K562 (cell line): ENCODE results near the gene RIPOR2. TPM values are rescaled to one million over a fixed set of nuclear protein-coding genes. Genes with fewer than 3 reads are reported as not detected.
A peak's percentile ranks its signal among the peaks of the same experiment; 100 is the strongest.

Source experiments
- ATAC-seq: fragments of 200-7000 bp; cut with Tn5 transposase; 3 replicates; pipeline ENCODE4 v1.9.1; 2020; ENCODE audit warnings: moderate library complexity
- BruUV-seq: library from RNA; stranded (reverse); fragments of 400-500 nt; replicated peaks from 2 replicates; lab custom pipeline; 2021; lab: Mats Ljungman, UMichigan
- CTCF ChIA-PET: fragments of 300-600 bp; formaldehyde crosslinking; extraction: SDS; loops from one replicate; lab custom pipeline; 2021; ENCODE audit warnings: low intra/inter-chr PET ratio; lab: Yijun Ruan, JAX
- POLR2A ChIA-PET: fragments of 300-600, 350-650 bp; sonication (Branson Sonifier 250); formaldehyde crosslinking; extraction: SDS; loops from one replicate; lab custom pipeline; 2021; ENCODE audit warnings: antibody characterized with exemption, inconsistent platforms; lab: Yijun Ruan, JAX
- DNase-seq, 4 experiments: peaks; one replicate each; pipeline versions ENCODE4 v3.0.0 to v3.0.0-alpha.2; 2011 to 2018; ENCODE audit warnings: low spot score in 3 of 4, mixed read lengths in 3 of 4; ENCODE audit errors: extremely low read depth in 1 of 4
- FAIRE-seq: peaks from 2 replicates; lab custom pipeline; 2011; peaks lifted over from hg19 to GRCh38; lab: Jason Lieb, UNC
- H2AFZ ChIP-seq: 2 replicates; pipeline ENCODE4 v1.6.0; 2011; ENCODE audit warnings: low read depth, low read length, control low read depth, inconsistent platforms
- H3K27ac ChIP-seq: fragments of 200-600 bp; 3 replicates; pipeline ENCODE4 v1.8.0; 2011; ENCODE audit warnings: low read depth, mild to moderate bottlenecking, control low read depth, inconsistent platforms, low read length, moderate library complexity, mixed read lengths; ENCODE audit errors: extremely low read depth
- H3K27me3 ChIP-seq, 2 experiments: fragments of 300-600 bp in 1 of 2; 2 replicates in 1 of 2; 3 replicates in 1 of 2; pipeline versions ENCODE4 v1.6.0 to v1.8.0; 2011; ENCODE audit warnings: inconsistent platforms in 2 of 2, low read length in 2 of 2, mild to moderate bottlenecking in 1 of 2, mixed read lengths in 1 of 2, moderate library complexity in 1 of 2; ENCODE audit not compliant: control insufficient read depth in 2 of 2, insufficient read depth in 2 of 2
- H3K36me3 ChIP-seq: fragments of 300-600 bp; 3 replicates; pipeline ENCODE4 v1.8.0; 2011; ENCODE audit warnings: mild to moderate bottlenecking, low read length, inconsistent platforms; ENCODE audit not compliant: control insufficient read depth, insufficient read depth
- H3K4me1 ChIP-seq, 2 experiments: fragments of 200-600 bp in 1 of 2; replicated peaks in 1 of 2; 2 replicates in 1 of 2; 3 replicates in 1 of 2; pipeline versions ENCODE4 v1.5.1 to v1.8.0; 2011; ENCODE audit warnings: inconsistent platforms in 2 of 2, low read length in 2 of 2, mild to moderate bottlenecking in 1 of 2, mixed read lengths in 1 of 2, moderate library complexity in 1 of 2; ENCODE audit not compliant: control insufficient read depth in 2 of 2, insufficient read depth in 2 of 2
- H3K4me2 ChIP-seq: 2 replicates; pipeline ENCODE4 v1.6.1; 2011; ENCODE audit warnings: low read length, control low read depth, inconsistent platforms, mixed read lengths; ENCODE audit not compliant: insufficient read depth
- H3K4me3 ChIP-seq: fragments of 200-600 bp; sonication (generic), shearing (Covaris generic); 2 replicates; pipeline ENCODE4 v1.5.1; 2016; ENCODE audit warnings: control low read depth, inconsistent platforms
- H3K79me2 ChIP-seq: fragments of 200-600 bp; 3 replicates; pipeline ENCODE4 v1.8.0; 2011; ENCODE audit warnings: low read length, inconsistent platforms; ENCODE audit not compliant: control insufficient read depth, insufficient read depth
- H3K9ac ChIP-seq, 2 experiments: 2 replicates each; pipeline versions ENCODE4 v1.6.0 to v1.6.1; 2011; ENCODE audit warnings: low read depth in 2 of 2, low read length in 2 of 2, control low read depth in 1 of 2, inconsistent platforms in 1 of 2, mild to moderate bottlenecking in 1 of 2, mixed read lengths in 1 of 2; ENCODE audit not compliant: insufficient read depth in 1 of 2
- H3K9me1 ChIP-seq: one replicate; pipeline ENCODE4 v1.6.0; 2011; ENCODE audit warnings: inconsistent platforms, mild to moderate bottlenecking, low read length, moderate library complexity; ENCODE audit not compliant: control insufficient read depth, insufficient read depth
- H3K9me3 ChIP-seq: replicated peaks from 2 replicates; pipeline ENCODE4 v1.5.1; 2011; ENCODE audit warnings: low read depth, low read length, inconsistent platforms; ENCODE audit not compliant: control insufficient read depth, insufficient read depth
- H4K20me1 ChIP-seq: replicated peaks from 2 replicates; pipeline ENCODE4 v1.6.1; 2011; ENCODE audit warnings: low read length, inconsistent platforms, mixed read lengths; ENCODE audit not compliant: control insufficient read depth, insufficient read depth
- BRF1 ChIP-seq: IDR thresholded peaks from 3 replicates; pipeline ENCODE4 v1.6.1; 2011; ENCODE audit warnings: borderline replicate concordance, mild to moderate bottlenecking; ENCODE audit not compliant: insufficient read length; ENCODE audit errors: extremely low read depth
- CHD1 ChIP-seq: fragments of 200-600 bp; sonication (generic); IDR thresholded peaks from one replicate; pipeline ENCODE4 v1.6.1; 2012; ENCODE audit warnings: mild to moderate bottlenecking, moderate library complexity, low read length, inconsistent platforms
- NRF1 ChIP-seq, 2 experiments: fragments of 450-650 bp; IDR thresholded peaks in 1 of 2; conservative IDR thresholded peaks in 1 of 2; 2 replicates each; pipeline ENCODE4 v1.6.1; 2014; ENCODE audit warnings: mild to moderate bottlenecking in 2 of 2
- RAD21 ChIP-seq, 2 experiments: fragments of 250-450 bp in 1 of 2; fragments of 450-650 bp in 1 of 2; sonication (Bioruptor Pico) in 1 of 2; formaldehyde crosslinking in 1 of 2; IDR thresholded peaks in 1 of 2; conservative IDR thresholded peaks in 1 of 2; 2 replicates each; pipeline versions ENCODE4 v1.4.0 to v1.8.0; 2020 to 2022; ENCODE audit warnings: mild to moderate bottlenecking in 2 of 2, moderate library complexity in 1 of 2
- TFAM ChIP-seq: fragments of 250-450 bp; sonication (Bioruptor Pico); conservative IDR thresholded peaks from 2 replicates; pipeline ENCODE4 v1.5.0; 2021; ENCODE audit warnings: mild to moderate bottlenecking, moderate library complexity
- WGBS: fragments of 100-300 bp; shearing (Covaris generic); methylation state at CpG from one replicate; pipeline ENCODE4 v1.1.6; 2016; ENCODE audit warnings: low coverage, mixed read lengths; ENCODE audit not compliant: insufficient coverage; ENCODE audit errors: missing lambda C conversion rate; 5-methylcytosine and 5-hydroxymethylcytosine counted together
- in situ Hi-C: fragments of 300-500 bp; cut with MboI; formaldehyde crosslinking; loops from 4 replicates; pipeline ENCODE4 v1.15.0; 2018; ENCODE audit warnings: inconsistent platforms, mixed read lengths
- intact Hi-C: fragments of 100-400 bp; cut with micrococcal nuclease; formaldehyde crosslinking; loops from 2 replicates; pipeline ENCODE4 v1.14.2; 2022
- polyA plus RNA-seq, 8 experiments: library from polyadenylated mRNA; depleted of rRNA in 4 of 8; stranded (reverse) in 5 of 8; unstranded in 3 of 8; fragments of >200 nt; fragmentation: Nextera tagmentation in 2 of 8; fragmentation: Illumina TruSeq in 1 of 8; extraction: Ambion mirVana in 2 of 8; extraction: Trizol in 1 of 8; gene quantifications; 2 replicates each; pipeline versions ENCODE4 v1.2.1 to v1.2.3, GENCODE V29; 2011 to 2014; ENCODE audit warnings: inconsistent platforms in 1 of 8, missing spikeins in 1 of 8
- total RNA-seq, 7 experiments: library from RNA; depleted of rRNA in 6 of 7; stranded (reverse); fragments of >200 nt in 6 of 7; fragmentation: Illumina TruSeq in 2 of 7; extraction: Trizol in 2 of 7; gene quantifications; 2 replicates each; pipeline versions ENCODE4 v1.2.1 to v1.2.3, GENCODE V29; 2011 to 2021; ENCODE audit warnings: low replicate concordance in 1 of 7
- TF ChIP-seq, protein P1 (sequence below): IDR thresholded peaks from 3 replicates; pipeline ENCODE4 v1.6.1; 2011; ENCODE audit warnings: borderline replicate concordance, mild to moderate bottlenecking; ENCODE audit not compliant: insufficient read length, insufficient read depth
- TF ChIP-seq, protein P2 (sequence below), 3 experiments: IDR thresholded peaks in 2 of 3; conservative IDR thresholded peaks in 1 of 3; 2 replicates each; pipeline ENCODE4 v1.5.1; 2011 to 2012; ENCODE audit warnings: low read length in 3 of 3, mild to moderate bottlenecking in 3 of 3, control low read depth in 2 of 3, improper control_type of control experiment in 1 of 3, inconsistent platforms in 1 of 3, low read depth in 1 of 3, mixed read lengths in 1 of 3, moderate library complexity in 1 of 3; ENCODE audit not compliant: insufficient read depth in 2 of 3
- TF ChIP-seq, protein P3 (sequence below): fragments of 450-650 bp; IDR thresholded peaks from 2 replicates; pipeline ENCODE4 v1.6.1; 2018; ENCODE audit not compliant: partially characterized antibody

Gene RIPOR2
- total and polyA plus RNA-seq, 9 of the 15 experiments (the other 6 are each of a cell fraction or from before 2014, with no cell fraction given): 0.04 to 1.0 (median 0.47) TPM; not detected in 2

DNA sequence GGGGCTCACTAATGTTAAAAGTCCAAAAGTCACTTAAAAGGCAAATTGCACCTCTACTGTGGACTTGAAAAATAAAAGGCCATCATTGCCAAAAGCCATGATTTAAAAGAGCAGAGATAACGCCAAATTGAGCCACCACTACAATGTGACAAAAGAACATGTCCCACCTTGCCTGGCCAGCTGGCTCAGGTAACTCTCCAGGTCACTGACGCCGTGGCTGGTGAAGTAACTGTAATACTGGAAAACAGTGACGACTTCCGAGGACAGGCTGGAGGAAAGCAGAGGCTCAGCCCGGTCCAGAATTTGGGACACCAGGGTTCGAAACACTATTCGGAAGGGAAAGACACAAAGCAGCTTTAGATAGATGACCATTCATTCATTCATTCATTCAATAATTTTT lies 107.8 kb downstream of the RIPOR2 start (continued):
- TF ChIP-seq, protein P1, sequence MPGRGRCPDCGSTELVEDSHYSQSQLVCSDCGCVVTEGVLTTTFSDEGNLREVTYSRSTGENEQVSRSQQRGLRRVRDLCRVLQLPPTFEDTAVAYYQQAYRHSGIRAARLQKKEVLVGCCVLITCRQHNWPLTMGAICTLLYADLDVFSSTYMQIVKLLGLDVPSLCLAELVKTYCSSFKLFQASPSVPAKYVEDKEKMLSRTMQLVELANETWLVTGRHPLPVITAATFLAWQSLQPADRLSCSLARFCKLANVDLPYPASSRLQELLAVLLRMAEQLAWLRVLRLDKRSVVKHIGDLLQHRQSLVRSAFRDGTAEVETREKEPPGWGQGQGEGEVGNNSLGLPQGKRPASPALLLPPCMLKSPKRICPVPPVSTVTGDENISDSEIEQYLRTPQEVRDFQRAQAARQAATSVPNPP: no peak
- no peak for TF ChIP-seq TFAM

DNA sequence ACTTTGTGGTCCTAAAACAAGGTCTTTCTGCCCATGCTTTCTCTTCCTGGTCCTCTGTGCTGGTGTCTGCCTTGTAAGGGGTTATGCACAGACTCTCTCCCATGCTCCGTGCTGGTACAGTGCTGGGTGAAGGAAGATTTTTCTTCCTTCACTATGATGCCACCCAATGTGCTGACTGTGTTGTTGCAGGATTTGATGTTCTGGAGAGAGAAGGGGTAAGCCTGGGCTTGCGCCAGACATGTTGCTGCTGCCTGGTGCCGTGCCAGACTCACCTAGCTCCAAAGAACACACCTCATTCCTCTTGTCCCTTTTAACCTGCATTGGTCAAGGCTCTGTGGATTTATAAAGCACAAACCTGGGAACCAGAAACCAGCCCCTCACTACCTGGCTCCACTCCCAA lies 108.6 kb downstream of the RIPOR2 start:
- in situ Hi-C loops: no loop called here

More for the DNA sequence above, 108.6 kb downstream of the RIPOR2 start:
- 0% methylated on average over 3 of the region's 3 CpGs for WGBS
- TF ChIP-seq, protein P2, sequence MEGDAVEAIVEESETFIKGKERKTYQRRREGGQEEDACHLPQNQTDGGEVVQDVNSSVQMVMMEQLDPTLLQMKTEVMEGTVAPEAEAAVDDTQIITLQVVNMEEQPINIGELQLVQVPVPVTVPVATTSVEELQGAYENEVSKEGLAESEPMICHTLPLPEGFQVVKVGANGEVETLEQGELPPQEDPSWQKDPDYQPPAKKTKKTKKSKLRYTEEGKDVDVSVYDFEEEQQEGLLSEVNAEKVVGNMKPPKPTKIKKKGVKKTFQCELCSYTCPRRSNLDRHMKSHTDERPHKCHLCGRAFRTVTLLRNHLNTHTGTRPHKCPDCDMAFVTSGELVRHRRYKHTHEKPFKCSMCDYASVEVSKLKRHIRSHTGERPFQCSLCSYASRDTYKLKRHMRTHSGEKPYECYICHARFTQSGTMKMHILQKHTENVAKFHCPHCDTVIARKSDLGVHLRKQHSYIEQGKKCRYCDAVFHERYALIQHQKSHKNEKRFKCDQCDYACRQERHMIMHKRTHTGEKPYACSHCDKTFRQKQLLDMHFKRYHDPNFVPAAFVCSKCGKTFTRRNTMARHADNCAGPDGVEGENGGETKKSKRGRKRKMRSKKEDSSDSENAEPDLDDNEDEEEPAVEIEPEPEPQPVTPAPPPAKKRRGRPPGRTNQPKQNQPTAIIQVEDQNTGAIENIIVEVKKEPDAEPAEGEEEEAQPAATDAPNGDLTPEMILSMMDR (IDR thresholded peaks at IDR 0.05 in 2 of 3, conservative IDR thresholded peaks at IDR 0.05 in 1 of 3; ENCODE audit: insufficient read depth in 2 of 3, low read depth in 1 of 3, low read length in 3 of 3): peak in 1 of 3 experiments; percentile 18; a peak in 1 of 6 replicates
- TF ChIP-seq NRF1 (conservative IDR thresholded peaks at IDR 0.05 in 1 of 2, IDR thresholded peaks at IDR 0.05 in 1 of 2) (no peak), BRF1 (no peak), CHD1 (no peak), RAD21 (CRISPR knock-in tag; conservative IDR thresholded peaks at IDR 0.05 in 1 of 2, IDR thresholded peaks at IDR 0.05 in 1 of 2) (0 out of 4 replicates have a peak, but pooled peaks of 1 of the 2 experiments have one; percentile 32)
- TF ChIP-seq, protein P3, sequence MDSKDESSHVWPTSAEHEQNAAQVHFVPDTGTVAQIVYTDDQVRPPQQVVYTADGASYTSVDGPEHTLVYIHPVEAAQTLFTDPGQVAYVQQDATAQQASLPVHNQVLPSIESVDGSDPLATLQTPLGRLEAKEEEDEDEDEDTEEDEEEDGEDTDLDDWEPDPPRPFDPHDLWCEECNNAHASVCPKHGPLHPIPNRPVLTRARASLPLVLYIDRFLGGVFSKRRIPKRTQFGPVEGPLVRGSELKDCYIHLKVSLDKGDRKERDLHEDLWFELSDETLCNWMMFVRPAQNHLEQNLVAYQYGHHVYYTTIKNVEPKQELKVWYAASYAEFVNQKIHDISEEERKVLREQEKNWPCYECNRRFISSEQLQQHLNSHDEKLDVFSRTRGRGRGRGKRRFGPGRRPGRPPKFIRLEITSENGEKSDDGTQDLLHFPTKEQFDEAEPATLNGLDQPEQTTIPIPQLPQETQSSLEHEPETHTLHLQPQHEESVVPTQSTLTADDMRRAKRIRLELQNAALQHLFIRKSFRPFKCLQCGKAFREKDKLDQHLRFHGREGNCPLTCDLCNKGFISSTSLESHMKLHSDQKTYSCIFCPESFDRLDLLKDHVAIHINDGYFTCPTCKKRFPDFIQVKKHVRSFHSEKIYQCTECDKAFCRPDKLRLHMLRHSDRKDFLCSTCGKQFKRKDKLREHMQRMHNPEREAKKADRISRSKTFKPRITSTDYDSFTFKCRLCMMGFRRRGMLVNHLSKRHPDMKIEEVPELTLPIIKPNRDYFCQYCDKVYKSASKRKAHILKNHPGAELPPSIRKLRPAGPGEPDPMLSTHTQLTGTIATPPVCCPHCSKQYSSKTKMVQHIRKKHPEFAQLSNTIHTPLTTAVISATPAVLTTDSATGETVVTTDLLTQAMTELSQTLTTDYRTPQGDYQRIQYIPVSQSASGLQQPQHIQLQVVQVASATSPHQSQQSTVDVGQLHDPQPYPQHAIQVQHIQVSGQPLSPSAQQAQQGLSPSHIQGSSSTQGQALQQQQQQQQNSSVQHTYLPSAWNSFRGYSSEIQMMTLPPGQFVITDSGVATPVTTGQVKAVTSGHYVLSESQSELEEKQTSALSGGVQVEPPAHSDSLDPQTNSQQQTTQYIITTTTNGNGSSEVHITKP: no peak
- Histone ChIP-seq H3K79me2 (no peaks in the 10 kb centered on the region), H3K9ac (no peak overlapping the region), H3K9me1 (no peaks in the 10 kb centered on the region), H3K4me3 (no peak overlapping the region), H3K36me3 (no peaks in the 10 kb centered on the region), H3K4me1 (no peaks in the 10 kb centered on the region), H3K4me2 (no peak overlapping the region), H3K27ac (no peak overlapping the region), H4K20me1 (no peaks in the 10 kb centered on the region), H3K9me3 (no peaks in the 10 kb centered on the region), H3K27me3 (peaks cover 14 to 24% of the 10 kb centered on the region in 2 experiments), H2AFZ (no peak overlapping the region)
- POLR2A ChIA-PET: interaction anchor here (0.7 kb wide), 1 partner anchor 25 kb away, joined by 3 read pairs; no protein-coding TSS in a partner anchor
- FAIRE-seq: no peak
- no peak for DNase-seq
- peak; percentile 59; the same call in 2 of the 3 replicates for ATAC-seq
- CTCF ChIA-PET: no interaction called here
- intact Hi-C loops: no loop called here
- BruUV-seq: no TSS peak
